HepG2 (cell line): ENCODE data around the gene STAMBPL1. TPM values are rescaled to one million over a fixed set of nuclear protein-coding genes. Genes with fewer than 3 reads are reported as not detected.

Experiments
- ATAC-seq: fragments of 200-7000 bp; cut with Tn5 transposase; 3 replicates; pipeline ENCODE4 v1.9.1; 2020; ENCODE audit warnings: mild to moderate bottlenecking, moderate library complexity
- BruUV-seq: library from RNA; stranded (reverse); fragments of 400-500 nt; replicated peaks from 2 replicates; lab custom pipeline; 2021; lab: Mats Ljungman, UMichigan
- CTCF ChIA-PET: fragments of 300-600 bp; formaldehyde crosslinking; extraction: SDS; loops from one replicate; lab custom pipeline; 2021; ENCODE audit warnings: low total read pairs, inconsistent platforms, low intra/inter-chr PET ratio; lab: Yijun Ruan, JAX
- POLR2A ChIA-PET: fragments of 350-600 bp; sonication (Branson Sonifier 250); formaldehyde crosslinking; loops from one replicate; lab custom pipeline; 2020; ENCODE audit warnings: antibody characterized with exemption, inconsistent platforms; lab: Yijun Ruan, JAX
- DNase-seq: peaks from one replicate; pipeline ENCODE4 v3.0.0-alpha.2; 2015; ENCODE audit warnings: low spot score
- FAIRE-seq: peaks from 3 replicates; lab custom pipeline; 2011; peaks lifted over from hg19 to GRCh38; lab: Jason Lieb, UNC
- H2AFZ ChIP-seq: one replicate; pipeline ENCODE4 v1.6.1; 2011; ENCODE audit warnings: low read length, inconsistent platforms
- H3K27ac ChIP-seq: fragments of 300-600 bp; 3 replicates; pipeline ENCODE4 v1.8.0; 2011; ENCODE audit warnings: mixed run types, mild to moderate bottlenecking, mixed read lengths, low read length, inconsistent platforms; ENCODE audit not compliant: insufficient read depth; ENCODE audit errors: extremely low read length
- H3K27me3 ChIP-seq, 2 experiments: fragments of 200-600 bp in 1 of 2; 2 replicates in 1 of 2; 3 replicates in 1 of 2; pipeline versions ENCODE4 v1.6.0 to v1.8.0; 2011; ENCODE audit warnings: low read length in 2 of 2, mild to moderate bottlenecking in 2 of 2, moderate library complexity in 2 of 2, inconsistent platforms in 1 of 2; ENCODE audit not compliant: insufficient read depth in 2 of 2, control insufficient read depth in 1 of 2
- H3K36me3 ChIP-seq, 2 experiments: fragments of 200-600 bp in 1 of 2; replicated peaks in 1 of 2; 2 replicates in 1 of 2; 3 replicates in 1 of 2; pipeline versions ENCODE4 v1.5.1 to v1.8.0; 2011; ENCODE audit warnings: low read length in 2 of 2, inconsistent platforms in 1 of 2; ENCODE audit not compliant: insufficient read depth in 2 of 2, control insufficient read depth in 1 of 2
- H3K4me1 ChIP-seq: 2 replicates; pipeline ENCODE4 v1.5.1; 2012; ENCODE audit warnings: low read length, inconsistent platforms; ENCODE audit not compliant: insufficient read depth
- H3K4me2 ChIP-seq: 2 replicates; pipeline ENCODE4 v1.6.0; 2011; ENCODE audit warnings: low read depth, low read length, inconsistent platforms
- H3K4me3 ChIP-seq, 3 experiments: fragments of 200-600 bp in 1 of 3; sonication (generic), shearing (Covaris generic) in 1 of 3; replicated peaks in 1 of 3; 2 replicates each; pipeline ENCODE4 v1.5.1; 2011 to 2016; ENCODE audit warnings: low read length in 3 of 3, inconsistent platforms in 2 of 3, low read depth in 2 of 3, mild to moderate bottlenecking in 2 of 3, control low read depth in 1 of 3, mixed read lengths in 1 of 3; ENCODE audit not compliant: insufficient read depth in 1 of 3
- H3K79me2 ChIP-seq: one replicate; pipeline ENCODE4 v1.6.1; 2011; ENCODE audit warnings: low read length, inconsistent platforms; ENCODE audit not compliant: insufficient read depth
- H3K9ac ChIP-seq: 2 replicates; pipeline ENCODE4 v1.6.0; 2011; ENCODE audit warnings: mild to moderate bottlenecking, low read depth, low read length, inconsistent platforms; ENCODE audit not compliant: insufficient read depth
- H3K9me3 ChIP-seq: 2 replicates; pipeline ENCODE4 v1.5.1; 2012; ENCODE audit warnings: mild to moderate bottlenecking, low read length
- H4K20me1 ChIP-seq: 2 replicates; pipeline ENCODE4 v1.6.0; 2011; ENCODE audit warnings: inconsistent platforms, mild to moderate bottlenecking, low read length, moderate library complexity; ENCODE audit not compliant: insufficient read depth
- ATF7 ChIP-seq, 2 experiments: fragments of 450-650 bp in 1 of 2; sonication (generic) in 1 of 2; formaldehyde crosslinking in 1 of 2; IDR thresholded peaks; 2 replicates each; pipeline versions ENCODE4 v1.4.0 to v1.6.1; 2016 to 2020; ENCODE audit warnings: antibody characterized with exemption in 1 of 2, mild to moderate bottlenecking in 1 of 2, missing genetic modification reagents in 1 of 2
- BATF2 ChIP-seq: sonication (generic); formaldehyde crosslinking; IDR thresholded peaks from 2 replicates; pipeline ENCODE4 v1.8.0; 2022; ENCODE audit warnings: mild to moderate bottlenecking, missing genetic modification reagents, moderate library complexity
- ELF4 ChIP-seq: sonication (generic); formaldehyde crosslinking; IDR thresholded peaks from 2 replicates; pipeline ENCODE4 v1.5.0; 2020; ENCODE audit warnings: missing genetic modification reagents, mild to moderate bottlenecking, moderate library complexity, borderline replicate concordance
- FOXO1 ChIP-seq: sonication (generic); formaldehyde crosslinking; IDR thresholded peaks from 2 replicates; pipeline ENCODE4 v1.4.0; 2020; ENCODE audit warnings: missing genetic modification reagents
- ZBTB3 ChIP-seq: sonication (generic); formaldehyde crosslinking; IDR thresholded peaks from 2 replicates; pipeline ENCODE4 v1.4.0; 2020; ENCODE audit warnings: low read depth, mild to moderate bottlenecking, moderate library complexity, missing genetic modification reagents, borderline replicate concordance
- ZNF180 ChIP-seq: sonication (generic); formaldehyde crosslinking; IDR thresholded peaks from 2 replicates; pipeline ENCODE4 v1.4.0; 2020; ENCODE audit warnings: low read depth, missing genetic modification reagents, borderline replicate concordance
- ZNF598 ChIP-seq: sonication (generic); formaldehyde crosslinking; IDR thresholded peaks from 2 replicates; pipeline ENCODE4 v1.5.1; 2020; ENCODE audit warnings: mild to moderate bottlenecking, missing genetic modification reagents, borderline replicate concordance
- ZNF644 ChIP-seq: IDR thresholded peaks from 2 replicates; pipeline ENCODE4 v1.6.1; 2016; ENCODE audit warnings: low read depth
- ZNF7 ChIP-seq: IDR thresholded peaks from 2 replicates; pipeline ENCODE4 v1.6.1; 2016; ENCODE audit warnings: missing biosample characterization, missing genetic modification reagents
- ZNF775 ChIP-seq: sonication (generic); formaldehyde crosslinking; IDR thresholded peaks from 2 replicates; pipeline ENCODE4 v1.4.0; 2020; ENCODE audit warnings: missing genetic modification reagents, mild to moderate bottlenecking, moderate library complexity, borderline replicate concordance
- ZSCAN9 ChIP-seq: IDR thresholded peaks from 2 replicates; pipeline ENCODE4 v1.6.1; 2016; ENCODE audit warnings: borderline replicate concordance
- WGBS: methylation state at CpG from one replicate; pipeline ENCODE4 v1.1.6; 2017; ENCODE audit warnings: low lambda C conversion rate; 5-methylcytosine and 5-hydroxymethylcytosine counted together
- in situ Hi-C: cut with HindIII; loops from 2 replicates; pipeline ENCODE4 v1.10.0; 2017; ENCODE audit warnings: low pct_unique_long_range_greater_than_20kb; ENCODE audit not compliant: extremely low pct_ligation_motif_present
- intact Hi-C: fragments of 100-400 bp; cut with micrococcal nuclease; formaldehyde crosslinking; loops from one replicate; pipeline ENCODE4 v1.10.0; 2022; ENCODE audit not compliant: unreplicated experiment
- polyA plus RNA-seq, 8 experiments: library from polyadenylated mRNA; depleted of rRNA in 3 of 8; stranded (reverse) in 7 of 8; unstranded in 1 of 8; fragments of >200 nt; fragmentation: Illumina TruSeq in 4 of 8; extraction: Trizol in 4 of 8; gene quantifications; 2 replicates each; pipeline versions ENCODE4 v1.2.1 to v1.2.3, GENCODE V29; 2011 to 2016; ENCODE audit warnings: low read depth in 4 of 8, missing spikeins in 1 of 8, mixed read lengths in 1 of 8; ENCODE audit not compliant: insufficient read depth in 1 of 8
- total RNA-seq, 5 experiments: library from RNA; depleted of rRNA; stranded (reverse); fragments of >200 nt; fragmentation: Illumina TruSeq; extraction: Trizol; gene quantifications; 2 replicates each; pipeline ENCODE4 v1.2.3, GENCODE V29; 2016; ENCODE audit warnings: low read depth in 1 of 5
- TF ChIP-seq, protein P1 (sequence below): sonication (generic); formaldehyde crosslinking; IDR thresholded peaks from 2 replicates; pipeline ENCODE4 v1.5.1; 2020; ENCODE audit warnings: mild to moderate bottlenecking, missing genetic modification reagents, moderate library complexity
- TF ChIP-seq, protein P2 (sequence below): sonication (generic); formaldehyde crosslinking; IDR thresholded peaks from 2 replicates; pipeline ENCODE4 v1.4.0; 2020; ENCODE audit warnings: missing genetic modification reagents
- TF ChIP-seq, protein P3 (sequence below): IDR thresholded peaks from 2 replicates; pipeline ENCODE4 v1.6.1; 2016; ENCODE audit warnings: low read depth, borderline replicate concordance

STAMBPL1 gene
- total and polyA plus RNA-seq, 2 of the 13 experiments (the other 11 are each of a cell fraction or from before 2014, with no cell fraction given): 1.4 to 1.5 TPM

- TF ChIP-seq, protein P1, sequence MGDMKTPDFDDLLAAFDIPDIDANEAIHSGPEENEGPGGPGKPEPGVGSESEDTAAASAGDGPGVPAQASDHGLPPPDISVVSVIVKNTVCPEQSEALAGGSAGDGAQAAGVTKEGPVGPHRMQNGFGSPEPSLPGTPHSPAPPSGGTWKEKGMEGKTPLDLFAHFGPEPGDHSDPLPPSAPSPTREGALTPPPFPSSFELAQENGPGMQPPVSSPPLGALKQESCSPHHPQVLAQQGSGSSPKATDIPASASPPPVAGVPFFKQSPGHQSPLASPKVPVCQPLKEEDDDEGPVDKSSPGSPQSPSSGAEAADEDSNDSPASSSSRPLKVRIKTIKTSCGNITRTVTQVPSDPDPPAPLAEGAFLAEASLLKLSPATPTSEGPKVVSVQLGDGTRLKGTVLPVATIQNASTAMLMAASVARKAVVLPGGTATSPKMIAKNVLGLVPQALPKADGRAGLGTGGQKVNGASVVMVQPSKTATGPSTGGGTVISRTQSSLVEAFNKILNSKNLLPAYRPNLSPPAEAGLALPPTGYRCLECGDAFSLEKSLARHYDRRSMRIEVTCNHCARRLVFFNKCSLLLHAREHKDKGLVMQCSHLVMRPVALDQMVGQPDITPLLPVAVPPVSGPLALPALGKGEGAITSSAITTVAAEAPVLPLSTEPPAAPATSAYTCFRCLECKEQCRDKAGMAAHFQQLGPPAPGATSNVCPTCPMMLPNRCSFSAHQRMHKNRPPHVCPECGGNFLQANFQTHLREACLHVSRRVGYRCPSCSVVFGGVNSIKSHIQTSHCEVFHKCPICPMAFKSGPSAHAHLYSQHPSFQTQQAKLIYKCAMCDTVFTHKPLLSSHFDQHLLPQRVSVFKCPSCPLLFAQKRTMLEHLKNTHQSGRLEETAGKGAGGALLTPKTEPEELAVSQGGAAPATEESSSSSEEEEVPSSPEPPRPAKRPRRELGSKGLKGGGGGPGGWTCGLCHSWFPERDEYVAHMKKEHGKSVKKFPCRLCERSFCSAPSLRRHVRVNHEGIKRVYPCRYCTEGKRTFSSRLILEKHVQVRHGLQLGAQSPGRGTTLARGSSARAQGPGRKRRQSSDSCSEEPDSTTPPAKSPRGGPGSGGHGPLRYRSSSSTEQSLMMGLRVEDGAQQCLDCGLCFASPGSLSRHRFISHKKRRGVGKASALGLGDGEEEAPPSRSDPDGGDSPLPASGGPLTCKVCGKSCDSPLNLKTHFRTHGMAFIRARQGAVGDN (CRISPR knock-in tag): no peak
- TF ChIP-seq ZSCAN9: no peak
- TF ChIP-seq, all 625 proteins: peak for 0
These were observed 84.9 kb downstream of the STAMBPL1 start (continued) for GRCh38 chr10:88964869-88965415.

- in situ Hi-C loops: no loop called here
- intact Hi-C loops: no loop called here
- Histone ChIP-seq H3K4me2 (no peak overlapping the region), H3K4me1 (no peaks in the 10 kb centered on the region), H2AFZ (no peak overlapping the region), H3K9me3 (no peaks in the 10 kb centered on the region), H3K9ac (no peak overlapping the region), H3K27me3 (no peaks in the 10 kb centered on the region), H4K20me1 (no peaks in the 10 kb centered on the region), H3K4me3 (no peak overlapping the region), H3K79me2 (no peaks in the 10 kb centered on the region), H3K27ac (no peak overlapping the region), H3K36me3 (no peaks in the 10 kb centered on the region)
- no peak for FAIRE-seq
- DNase-seq: no peak
- WGBS: 77% methylated on average over 3 of the region's 3 CpGs
- CTCF ChIA-PET: no interaction called here
- no TSS peak for BruUV-seq
- POLR2A ChIA-PET: no interaction called here
- ATAC-seq: no peak
- TF ChIP-seq ZNF598 (no peak), ZNF775 (CRISPR knock-in tag) (no peak), FOXO1 (CRISPR knock-in tag) (no peak), ATF7 (IDR thresholded peaks at IDR 0.05) (no peak), ATF7 (CRISPR knock-in tag; IDR thresholded peaks at IDR 0.05) (no peak), ZNF644 (CRISPR knock-in tag) (no peak), BATF2 (CRISPR knock-in tag) (no peak), ZNF180 (CRISPR knock-in tag) (no peak), ZNF7 (CRISPR knock-in tag) (no peak), ELF4 (CRISPR knock-in tag) (no peak), ZBTB3 (CRISPR knock-in tag) (no peak)
- TF ChIP-seq, protein P2, sequence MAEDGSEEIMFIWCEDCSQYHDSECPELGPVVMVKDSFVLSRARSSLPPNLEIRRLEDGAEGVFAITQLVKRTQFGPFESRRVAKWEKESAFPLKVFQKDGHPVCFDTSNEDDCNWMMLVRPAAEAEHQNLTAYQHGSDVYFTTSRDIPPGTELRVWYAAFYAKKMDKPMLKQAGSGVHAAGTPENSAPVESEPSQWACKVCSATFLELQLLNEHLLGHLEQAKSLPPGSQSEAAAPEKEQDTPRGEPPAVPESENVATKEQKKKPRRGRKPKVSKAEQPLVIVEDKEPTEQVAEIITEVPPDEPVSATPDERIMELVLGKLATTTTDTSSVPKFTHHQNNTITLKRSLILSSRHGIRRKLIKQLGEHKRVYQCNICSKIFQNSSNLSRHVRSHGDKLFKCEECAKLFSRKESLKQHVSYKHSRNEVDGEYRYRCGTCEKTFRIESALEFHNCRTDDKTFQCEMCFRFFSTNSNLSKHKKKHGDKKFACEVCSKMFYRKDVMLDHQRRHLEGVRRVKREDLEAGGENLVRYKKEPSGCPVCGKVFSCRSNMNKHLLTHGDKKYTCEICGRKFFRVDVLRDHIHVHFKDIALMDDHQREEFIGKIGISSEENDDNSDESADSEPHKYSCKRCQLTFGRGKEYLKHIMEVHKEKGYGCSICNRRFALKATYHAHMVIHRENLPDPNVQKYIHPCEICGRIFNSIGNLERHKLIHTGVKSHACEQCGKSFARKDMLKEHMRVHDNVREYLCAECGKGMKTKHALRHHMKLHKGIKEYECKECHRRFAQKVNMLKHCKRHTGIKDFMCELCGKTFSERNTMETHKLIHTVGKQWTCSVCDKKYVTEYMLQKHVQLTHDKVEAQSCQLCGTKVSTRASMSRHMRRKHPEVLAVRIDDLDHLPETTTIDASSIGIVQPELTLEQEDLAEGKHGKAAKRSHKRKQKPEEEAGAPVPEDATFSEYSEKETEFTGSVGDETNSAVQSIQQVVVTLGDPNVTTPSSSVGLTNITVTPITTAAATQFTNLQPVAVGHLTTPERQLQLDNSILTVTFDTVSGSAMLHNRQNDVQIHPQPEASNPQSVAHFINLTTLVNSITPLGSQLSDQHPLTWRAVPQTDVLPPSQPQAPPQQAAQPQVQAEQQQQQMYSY (CRISPR knock-in tag): no peak
- TF ChIP-seq, protein P3, sequence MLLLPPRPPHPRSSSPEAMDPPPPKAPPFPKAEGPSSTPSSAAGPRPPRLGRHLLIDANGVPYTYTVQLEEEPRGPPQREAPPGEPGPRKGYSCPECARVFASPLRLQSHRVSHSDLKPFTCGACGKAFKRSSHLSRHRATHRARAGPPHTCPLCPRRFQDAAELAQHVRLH (CRISPR knock-in tag): no peak
These were observed 86.8 kb downstream of the STAMBPL1 start for GRCh38 chr10:88966797-88967196.
